GM21515 (cell line): Measurements from ENCODE around the gene SLC7A4.
"Not testable (repeated sequence)": the region's sequence is repeated elsewhere in the genome, so short reads cannot be mapped to it uniquely, and the experiment has no call there.

Experiments
- ATAC-seq: cut with Tn5 transposase; IDR thresholded peaks from one replicate; pipeline ENCODE4 v1.9.1; 2021; ENCODE audit not compliant: unreplicated experiment

The SLC7A4 gene

GRCh38 chr22:21043860-21044535, 11.6 kb upstream of the SLC7A4 start:
- no peak for ATAC-seq

GRCh38 chr22:21042978-21043859, 10.9 kb upstream of the SLC7A4 start:
- ATAC-seq = no peak

- no peak for ATAC-seq
These were observed 9.6 kb upstream of the SLC7A4 start for GRCh38 chr22:21041937-21042336.

GRCh38 chr22:21039158-21039557, 6.8 kb upstream of the SLC7A4 start:
- not testable (repeated sequence) for ATAC-seq

GRCh38 chr22:21038405-21038804, 6.0 kb upstream of the SLC7A4 start:
- no peak for ATAC-seq

GRCh38 chr22:21034989-21035388, 2.6 kb upstream of the SLC7A4 start:
- ATAC-seq = no peak

- ATAC-seq = no peak
These were observed 1.5 kb upstream of the SLC7A4 start for GRCh38 chr22:21033895-21034294.

- ATAC-seq = no peak
These were observed 717 bp upstream of the SLC7A4 start for GRCh38 chr22:21032868-21033688.

- no peak for ATAC-seq
These were observed 770 bp downstream of the SLC7A4 start for GRCh38 chr22:21031545-21032036.

- no peak for ATAC-seq
These were observed 1.5 kb downstream of the SLC7A4 start for GRCh38 chr22:21030621-21031544.

GRCh38 chr22:21030032-21030431, 2.3 kb downstream of the SLC7A4 start:
- ATAC-seq = no peak

- ATAC-seq = no peak
These were observed 2.8 kb downstream of the SLC7A4 start for GRCh38 chr22:21029486-21030025.

- ATAC-seq = no peak
These were observed 3.8 kb downstream of the SLC7A4 start for GRCh38 chr22:21028277-21029251.

GRCh38 chr22:21026783-21027692, 5.3 kb downstream of the SLC7A4 start:
- ATAC-seq = no peak

- no peak for ATAC-seq
These were observed 6.3 kb downstream of the SLC7A4 start for GRCh38 chr22:21025763-21026755.

- ATAC-seq = no peak
These were observed 7.1 kb downstream of the SLC7A4 start for GRCh38 chr22:21025266-21025665.
